Uterus (tissue), 4 donors: ENCODE results near the gene GYPC. TPM values are rescaled to one million over a fixed set of nuclear protein-coding genes. Genes with fewer than 3 reads are reported as not detected.

Experiments used
- DNase-seq, 2 donors: peaks; one replicate each; pipeline ENCODE4 v3.0.0-alpha.2; 2019 to 2020
- H3K27ac ChIP-seq, 2 donors: fragments of 200-600 bp; sonication (generic); 1 replicate in 1 of 2; 2 replicates in 1 of 2; pipeline ENCODE4 v1.5.1; 2016 to 2018
- H3K27me3 ChIP-seq, 2 donors: fragments of 200-600 bp; sonication (generic); one replicate each; pipeline ENCODE4 v1.5.1; 2018 to 2019; ENCODE audit warnings: control low read depth in 1 of 2
- H3K36me3 ChIP-seq, 2 donors: fragments of 200-600 bp; sonication (generic); one replicate each; pipeline ENCODE4 v1.5.1; 2019; ENCODE audit warnings: control low read depth in 1 of 2
- H3K4me1 ChIP-seq, 2 donors: fragments of 200-600 bp; sonication (generic); one replicate each; pipeline ENCODE4 v1.5.1; 2018 to 2019; ENCODE audit warnings: control low read depth in 1 of 2
- H3K4me3 ChIP-seq, 2 donors: fragments of 200-600 bp; sonication (generic); 1 replicate in 1 of 2; 2 replicates in 1 of 2; pipeline ENCODE4 v1.5.1; 2018 to 2019; ENCODE audit warnings: mild to moderate bottlenecking in 1 of 2
- H3K9me3 ChIP-seq, 2 donors: fragments of 200-600 bp; sonication (generic); one replicate each; pipeline ENCODE4 v1.5.1; 2019; ENCODE audit warnings: control low read depth in 1 of 2
- CTCF ChIP-seq, 4 experiments: fragments of 200-600 bp in 2 of 4; fragments of 450-650 bp in 2 of 4; sonication (generic) in 2 of 4; IDR thresholded peaks; one replicate each; pipeline ENCODE4 v1.5.1; 2016 to 2019; ENCODE audit warnings: antibody characterized with exemption in 4 of 4, mild to moderate bottlenecking in 2 of 4, moderate library complexity in 1 of 4
- POLR2A ChIP-seq, 2 donors: fragments of 450-650 bp; IDR thresholded peaks; one replicate each; pipeline ENCODE4 v1.6.1; 2016; ENCODE audit warnings: antibody characterized with exemption in 2 of 2, mild to moderate bottlenecking in 1 of 2, moderate library complexity in 1 of 2
- intact Hi-C: fragments of 100-400 bp; cut with DNase I; formaldehyde crosslinking; loops from one replicate; pipeline ENCODE4 v1.15.1; 2023; ENCODE audit warnings: low total_unique reads
- total RNA-seq, 4 donors: library from RNA; depleted of rRNA in 3 of 4; stranded (reverse); fragments of >200 nt in 3 of 4; gene quantifications; one replicate each; pipeline versions ENCODE4 v1.1.0 to v1.2.4, GENCODE V29; 2014 to 2023
- donor health status: DM: yes; HTN: yes; CAD: no.

GYPC gene
- total RNA-seq, 4 donors from 2014 or later: 35.1 to 75.0 (median 57.8) TPM

- no peak overlapping the region for H3K4me3 ChIP-seq
- no peaks in the 10 kb centered on the region for H3K9me3 ChIP-seq
- no peak for TF ChIP-seq POLR2A (IDR thresholded peaks at IDR 0.05)
- TF ChIP-seq CTCF (IDR thresholded peaks at IDR 0.05): no peak
- H3K4me1 ChIP-seq: no peaks in the 10 kb centered on the region
- intact Hi-C loops: no loop called here
- no peak for DNase-seq
- no peak overlapping the region for H3K27ac ChIP-seq
- H3K27me3 ChIP-seq: no peaks in the 10 kb centered on the region
- no peaks in the 10 kb centered on the region for H3K36me3 ChIP-seq
Measured at GRCh38 chr2:126699018-126699417, 43.1 kb downstream of the GYPC start.

DNA sequence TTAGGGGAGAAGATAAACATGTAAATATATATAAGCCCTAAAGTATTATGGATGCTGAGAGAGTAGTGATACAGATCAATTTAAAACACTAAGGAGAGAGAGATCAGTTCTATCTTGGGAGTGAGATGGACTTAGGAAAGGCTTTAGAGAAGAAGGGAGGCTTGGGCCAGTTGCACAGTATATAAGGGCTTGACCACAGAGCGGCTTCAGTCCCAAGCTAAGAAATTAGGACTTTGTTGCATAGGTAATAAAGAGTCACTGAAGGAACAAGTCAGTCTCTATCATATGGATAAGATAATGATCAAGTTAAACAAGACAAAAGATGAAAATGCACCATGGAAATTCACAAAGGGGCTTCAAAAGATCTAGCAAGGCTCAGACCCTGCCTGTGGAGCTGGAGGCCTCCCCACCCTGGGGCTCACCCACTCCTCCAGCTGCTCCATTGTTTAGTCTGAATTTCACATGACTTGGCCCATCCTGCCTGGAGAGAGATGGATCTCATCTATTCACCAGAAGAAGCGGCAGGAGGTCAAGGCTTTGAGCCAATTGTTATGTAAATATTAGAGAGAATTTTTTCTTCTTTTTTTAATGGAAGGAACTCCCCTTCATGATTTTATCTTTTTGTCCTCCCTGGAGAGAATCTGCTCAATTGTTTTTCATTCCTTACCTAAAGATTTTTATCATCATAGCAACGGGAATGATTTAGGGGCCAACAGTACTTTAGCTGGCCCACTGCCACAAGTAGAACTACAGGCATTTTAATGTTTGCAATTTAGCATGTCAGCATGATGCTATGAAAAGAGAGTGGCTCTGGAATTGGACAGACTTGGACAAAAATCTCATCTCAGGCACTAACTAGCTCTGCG, 44.0 kb downstream of the GYPC start:
- H3K4me1 ChIP-seq: no peaks in the 10 kb centered on the region
- intact Hi-C loops: no loop called here
- H3K9me3 ChIP-seq: no peaks in the 10 kb centered on the region
- DNase-seq: peak in 1 of 2 donors; percentile 31
- H3K27ac ChIP-seq: peak overlapping the region in 1 of 2 donors; percentile 56
- no peak overlapping the region for H3K4me3 ChIP-seq
- no peaks in the 10 kb centered on the region for H3K27me3 ChIP-seq
- no peak for TF ChIP-seq CTCF (IDR thresholded peaks at IDR 0.05)
- TF ChIP-seq POLR2A (IDR thresholded peaks at IDR 0.05): no peak
- H3K36me3 ChIP-seq: no peaks in the 10 kb centered on the region

DNA sequence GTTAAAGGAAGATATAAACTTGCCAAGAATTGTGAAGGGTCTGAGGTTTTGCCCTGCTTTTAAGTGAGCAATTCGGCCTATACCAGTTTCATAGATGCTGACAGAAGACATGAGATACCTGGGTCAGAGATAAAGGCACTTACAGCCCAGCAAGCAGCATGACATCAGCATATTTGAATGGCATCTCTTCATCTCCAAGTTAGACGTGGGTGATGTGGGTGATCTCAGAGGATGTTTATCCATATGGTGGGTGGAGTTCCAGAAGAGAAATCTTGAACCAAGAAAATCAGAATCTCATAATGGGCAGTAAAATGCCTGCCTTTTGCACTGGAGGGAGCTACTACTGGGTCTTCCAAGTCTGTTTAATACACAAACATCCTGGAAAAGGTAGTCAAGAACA, 44.7 kb downstream of the GYPC start:
- intact Hi-C loops: no loop called here
- Histone ChIP-seq H3K27ac (peak overlapping the region; percentile 18 to 56), H3K4me1 (no peaks in the 10 kb centered on the region), H3K27me3 (no peaks in the 10 kb centered on the region), H3K9me3 (no peaks in the 10 kb centered on the region), H3K36me3 (no peaks in the 10 kb centered on the region), H3K4me3 (no peak overlapping the region)
- TF ChIP-seq POLR2A (IDR thresholded peaks at IDR 0.05): no peak
- no peak for TF ChIP-seq CTCF (IDR thresholded peaks at IDR 0.05)
- DNase-seq: no peak

DNA sequence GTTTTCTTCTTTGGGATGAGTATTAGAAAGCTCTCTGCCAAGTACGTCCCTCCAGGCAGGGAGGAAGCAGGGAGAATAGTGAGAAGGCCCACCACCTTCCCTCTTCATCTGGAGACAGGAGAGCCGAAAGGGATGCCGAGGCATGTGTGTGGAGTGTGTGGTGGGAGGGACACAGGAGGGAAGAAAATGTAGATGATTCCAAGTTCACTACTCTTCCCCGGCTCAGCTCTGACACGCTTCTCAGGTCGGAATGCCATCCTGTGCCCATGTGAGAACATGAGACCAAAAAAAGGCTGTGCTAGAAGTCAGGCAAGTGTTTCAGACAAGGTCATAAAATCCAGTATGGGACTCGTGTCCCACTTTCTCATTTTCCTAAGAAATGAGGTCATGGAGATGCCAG, 47.4 kb downstream of the GYPC start:
- Histone ChIP-seq H3K27me3 (no peaks in the 10 kb centered on the region), H3K36me3 (no peaks in the 10 kb centered on the region), H3K9me3 (no peaks in the 10 kb centered on the region), H3K4me3 (no peak overlapping the region), H3K4me1 (no peaks in the 10 kb centered on the region), H3K27ac (no peak overlapping the region)
- TF ChIP-seq POLR2A (IDR thresholded peaks at IDR 0.05): no peak
- no peak for TF ChIP-seq CTCF (IDR thresholded peaks at IDR 0.05)
- DNase-seq: no peak
- intact Hi-C loops: no loop called here

- H3K4me3 ChIP-seq: no peak overlapping the region
- intact Hi-C loops: no loop called here
- no peaks in the 10 kb centered on the region for H3K36me3 ChIP-seq
- no peaks in the 10 kb centered on the region for H3K27me3 ChIP-seq
- TF ChIP-seq POLR2A (IDR thresholded peaks at IDR 0.05): no peak
- no peak for TF ChIP-seq CTCF (IDR thresholded peaks at IDR 0.05)
- no peak for DNase-seq
- H3K27ac ChIP-seq: no peak overlapping the region
- no peaks in the 10 kb centered on the region for H3K4me1 ChIP-seq
- H3K9me3 ChIP-seq: no peaks in the 10 kb centered on the region
Measured at GRCh38 chr2:126704434-126705160, 48.6 kb downstream of the GYPC start.
